H9 (cell line): ENCODE results near the gene ABCA6. TPM values are rescaled to one million over a fixed set of nuclear protein-coding genes. Genes with fewer than 3 reads are reported as not detected.
"Not testable (repeated sequence)": the region's sequence is repeated elsewhere in the genome, so short reads cannot be mapped to it uniquely, and the experiment has no call there.

Source experiments
- DNase-seq: peaks from one replicate; pipeline ENCODE4 v3.0.0-alpha.2; 2017
- H2AFZ ChIP-seq: one replicate; pipeline ENCODE4 v1.6.1; 2013; ENCODE audit warnings: mild to moderate bottlenecking, low read length, control low read depth, moderate library complexity
- H2AK5ac ChIP-seq: 2 replicates; pipeline ENCODE4 v1.6.1; 2013; ENCODE audit warnings: low read length, control low read depth, mixed read lengths; ENCODE audit not compliant: insufficient read length
- H2BK120ac ChIP-seq: one replicate; pipeline ENCODE4 v1.6.1; 2013; ENCODE audit warnings: low read depth, mild to moderate bottlenecking, low read length, control low read depth, inconsistent platforms; ENCODE audit not compliant: poor library complexity, severe bottlenecking
- H2BK12ac ChIP-seq: 2 replicates; pipeline ENCODE4 v1.6.1; 2013; ENCODE audit warnings: low read length, control low read depth, mixed read lengths, low read depth; ENCODE audit not compliant: insufficient read length
- H2BK15ac ChIP-seq: 2 replicates; pipeline ENCODE4 v1.6.1; 2013; ENCODE audit warnings: low read depth, low read length, control low read depth
- H2BK20ac ChIP-seq: one replicate; pipeline ENCODE4 v1.6.1; 2013; ENCODE audit warnings: low read depth, mild to moderate bottlenecking, low read length, control low read depth, inconsistent platforms; ENCODE audit not compliant: poor library complexity, severe bottlenecking
- H2BK5ac ChIP-seq: 2 replicates; pipeline ENCODE4 v1.6.1; 2013; ENCODE audit warnings: low read length, control low read depth, mixed read lengths; ENCODE audit not compliant: insufficient read length
- H3K14ac ChIP-seq: 2 replicates; pipeline ENCODE4 v1.6.1; 2013; ENCODE audit warnings: low read length, control low read depth; ENCODE audit not compliant: insufficient read depth
- H3K18ac ChIP-seq: 2 replicates; pipeline ENCODE4 v1.6.1; 2013; ENCODE audit warnings: low read depth, mild to moderate bottlenecking, mixed read lengths, low read length, control low read depth; ENCODE audit not compliant: insufficient read length
- H3K23ac ChIP-seq: 2 replicates; pipeline ENCODE4 v1.6.1; 2013; ENCODE audit warnings: low read length, control low read depth, mixed read lengths, low read depth; ENCODE audit not compliant: insufficient read length
- H3K23me2 ChIP-seq: 2 replicates; pipeline ENCODE4 v1.6.1; 2013; ENCODE audit warnings: low read depth, mild to moderate bottlenecking, mixed read lengths, low read length, control low read depth; ENCODE audit not compliant: insufficient read length, poor library complexity, severe bottlenecking
- H3K27ac ChIP-seq: 2 replicates; pipeline ENCODE4 v1.5.1; 2013; ENCODE audit warnings: low read length, control low read depth, mixed read lengths, low read depth; ENCODE audit not compliant: insufficient read length
- H3K27me3 ChIP-seq: 2 replicates; pipeline ENCODE4 v1.6.1; 2013; ENCODE audit warnings: low read length, control low read depth, inconsistent platforms; ENCODE audit not compliant: insufficient read depth
- H3K4ac ChIP-seq: 2 replicates; pipeline ENCODE4 v1.6.1; 2013; ENCODE audit warnings: low read depth, mild to moderate bottlenecking, control low read depth, inconsistent platforms, low read length, moderate library complexity
- H3K4me1 ChIP-seq: 2 replicates; pipeline ENCODE4 v1.6.1; 2013; ENCODE audit warnings: low read length, control low read depth, inconsistent platforms; ENCODE audit not compliant: insufficient read depth
- H3K4me2 ChIP-seq: 2 replicates; pipeline ENCODE4 v1.6.1; 2013; ENCODE audit warnings: low read length, control low read depth, mixed read lengths; ENCODE audit not compliant: insufficient read length, insufficient read depth
- H3K56ac ChIP-seq: 2 replicates; pipeline ENCODE4 v1.6.1; 2013; ENCODE audit warnings: low read depth, mild to moderate bottlenecking, mixed read lengths, low read length, control low read depth; ENCODE audit not compliant: insufficient read length
- H3K79me1 ChIP-seq: 2 replicates; pipeline ENCODE4 v1.6.1; 2013; ENCODE audit warnings: low read depth, mild to moderate bottlenecking, moderate library complexity, low read length, control low read depth, inconsistent platforms; ENCODE audit not compliant: insufficient read depth, poor library complexity, severe bottlenecking
- H3K79me2 ChIP-seq: 2 replicates; pipeline ENCODE4 v1.6.1; 2013; ENCODE audit warnings: low read length, control low read depth, inconsistent platforms; ENCODE audit not compliant: insufficient read depth
- H3K9ac ChIP-seq: 2 replicates; pipeline ENCODE4 v1.6.1; 2013; ENCODE audit warnings: low read length, control low read depth, mixed read lengths; ENCODE audit not compliant: insufficient read length; ENCODE audit errors: extremely low read depth
- H3K9me3 ChIP-seq: one replicate; pipeline ENCODE4 v1.6.1; 2013; ENCODE audit warnings: low read depth, low read length, inconsistent platforms; ENCODE audit not compliant: control insufficient read depth
- H3T11ph ChIP-seq: one replicate; pipeline ENCODE4 v1.6.1; 2013; ENCODE audit warnings: mild to moderate bottlenecking, low read length, control low read depth, inconsistent platforms
- H4K20me1 ChIP-seq: one replicate; pipeline ENCODE4 v1.6.1; 2013; ENCODE audit not compliant: control insufficient read depth, insufficient read length, insufficient read depth
- H4K5ac ChIP-seq: 2 replicates; pipeline ENCODE4 v1.6.1; 2013; ENCODE audit warnings: low read depth, mild to moderate bottlenecking, mixed read lengths, low read length, control low read depth; ENCODE audit not compliant: insufficient read length
- H4K8ac ChIP-seq: replicated peaks from 2 replicates; pipeline ENCODE4 v1.6.1; 2013; ENCODE audit warnings: low read length, control low read depth, mixed read lengths, low read depth; ENCODE audit not compliant: insufficient read length
- H4K91ac ChIP-seq: 2 replicates; pipeline ENCODE4 v1.6.1; 2013; ENCODE audit warnings: low read depth, mild to moderate bottlenecking, moderate library complexity, mixed read lengths, low read length, control low read depth; ENCODE audit not compliant: insufficient read length
- H3K27ac Mint-ChIP-seq, 3 experiments: 2 replicates in 2 of 3; 3 replicates in 1 of 3; pipeline ENCODE4 v1.8.0; 2020 to 2021; ENCODE audit warnings: mixed read lengths in 3 of 3, mild to moderate bottlenecking in 1 of 3, moderate library complexity in 1 of 3
- H3K27me3 Mint-ChIP-seq: 2 replicates; pipeline ENCODE4 v1.8.0; 2021; ENCODE audit warnings: low read depth, mild to moderate bottlenecking, moderate library complexity, mixed read lengths
- H3K36me3 Mint-ChIP-seq, 3 experiments: 2 replicates in 2 of 3; 3 replicates in 1 of 3; pipeline ENCODE4 v1.8.0; 2020 to 2021; ENCODE audit warnings: low read depth in 3 of 3, mixed read lengths in 3 of 3; ENCODE audit not compliant: insufficient read depth in 1 of 3
- H3K4me1 Mint-ChIP-seq, 2 experiments: 2 replicates each; pipeline ENCODE4 v1.8.0; 2020; ENCODE audit warnings: mixed read lengths in 2 of 2
- H3K4me3 Mint-ChIP-seq, 2 experiments: 2 replicates in 1 of 2; 3 replicates in 1 of 2; pipeline ENCODE4 v1.8.0; 2020 to 2021; ENCODE audit warnings: mild to moderate bottlenecking in 2 of 2, mixed read lengths in 2 of 2, moderate library complexity in 1 of 2
- H3K9me3 Mint-ChIP-seq, 2 experiments: 2 replicates in 1 of 2; 3 replicates in 1 of 2; pipeline ENCODE4 v1.8.0; 2020; ENCODE audit warnings: mild to moderate bottlenecking in 2 of 2, mixed read lengths in 2 of 2, moderate library complexity in 1 of 2
- WGBS: extraction: QIAGEN DNeasy Blood & Tissue Kit; methylation state at CpG from one replicate; pipeline ENCODE4 v1.1.7; 2013; ENCODE audit warnings: missing lambda C conversion rate, low lambda C conversion rate, mixed read lengths; ENCODE audit not compliant: insufficient read length; ENCODE audit errors: extremely low coverage; 5-methylcytosine and 5-hydroxymethylcytosine counted together
- total RNA-seq: library from RNA; stranded (reverse); gene quantifications from 2 replicates; pipeline ENCODE4 v1.2.1, GENCODE V29; 2021

The ABCA6 gene
- total RNA-seq, 1 experiment from 2014 or later: not detected

- H2BK20ac ChIP-seq, H2BK120ac ChIP-seq, H3K27me3 Mint-ChIP-seq, H3K56ac ChIP-seq, H2AFZ ChIP-seq, H4K5ac ChIP-seq, H3K27me3 ChIP-seq, H3K79me2 ChIP-seq, H4K20me1 ChIP-seq, H3K9me3 Mint-ChIP-seq, H3K79me1 ChIP-seq, H3K18ac ChIP-seq, H3K4me2 ChIP-seq, H3K4me1 ChIP-seq, H2BK5ac ChIP-seq, H3K14ac ChIP-seq, H3K9me3 ChIP-seq, H2BK12ac ChIP-seq, H3K36me3 Mint-ChIP-seq, H3K4me1 Mint-ChIP-seq, DNase-seq, H3K4ac ChIP-seq, H2AK5ac ChIP-seq, H4K91ac ChIP-seq, H3K4me3 Mint-ChIP-seq, H3K27ac ChIP-seq, H2BK15ac ChIP-seq, H3T11ph ChIP-seq, H3K27ac Mint-ChIP-seq, H3K23ac ChIP-seq, H4K8ac ChIP-seq, H3K23me2 ChIP-seq, H3K9ac ChIP-seq: not testable (repeated sequence)
- WGBS: no CpG with 5 or more reads among the region's 1 CpG
These were observed 68.9 kb downstream of the ABCA6 start for GRCh38 chr17:69072803-69073256.

- not testable (repeated sequence) for H3K79me1 ChIP-seq, DNase-seq, H3T11ph ChIP-seq, H3K9me3 Mint-ChIP-seq, H3K27me3 Mint-ChIP-seq, H2AFZ ChIP-seq, H3K4me1 ChIP-seq, H2BK12ac ChIP-seq, H2AK5ac ChIP-seq, H4K20me1 ChIP-seq, H3K23me2 ChIP-seq, H4K91ac ChIP-seq, H3K56ac ChIP-seq, H2BK20ac ChIP-seq, H4K5ac ChIP-seq, H3K4me1 Mint-ChIP-seq, H3K23ac ChIP-seq, H3K79me2 ChIP-seq, H3K4me2 ChIP-seq, H3K27ac Mint-ChIP-seq, H3K27me3 ChIP-seq, H3K9ac ChIP-seq, H3K4ac ChIP-seq, H3K4me3 Mint-ChIP-seq, H3K18ac ChIP-seq, H2BK120ac ChIP-seq, H4K8ac ChIP-seq, H3K9me3 ChIP-seq, H2BK5ac ChIP-seq, H3K27ac ChIP-seq, H3K36me3 Mint-ChIP-seq, H3K14ac ChIP-seq, H2BK15ac ChIP-seq
- no CpG with 5 or more reads among the region's 4 CpGs for WGBS
These were observed 70.5 kb downstream of the ABCA6 start for GRCh38 chr17:69071233-69071586.
